ENCODE data around the gene MAGEC2.

MAGEC2 gene

GRCh38 chrX:142184756-142185602 lies 20.1 kb downstream of the MAGEC2 start:
- Histone ChIP-seq H3K4me3 (ENCODE audit: low read depth, low read length) (no peak overlapping the region), H3K9ac (ENCODE audit: low read depth, low read length) (no peak overlapping the region), H3K9me3 (ENCODE audit: control insufficient read depth, insufficient read depth, low read length) (no peaks in the 10 kb centered on the region), H3K27me3 (ENCODE audit: control insufficient read depth, insufficient read depth, low read length) (no peaks in the 10 kb centered on the region), H3K36me3 (ENCODE audit: control insufficient read depth, insufficient read depth, low read length) (no peaks in the 10 kb centered on the region), H3K4me1 (ENCODE audit: control insufficient read depth, insufficient read depth, low read length) (no peaks in the 10 kb centered on the region)

GRCh38 chrX:142156567-142156966 lies 48.5 kb downstream of the MAGEC2 start:
- no peaks in the 10 kb centered on the region for H3K4me1 ChIP-seq (ENCODE audit: control insufficient read depth, insufficient read depth, low read length)
- no peaks in the 10 kb centered on the region for H3K9me3 ChIP-seq (ENCODE audit: control insufficient read depth, insufficient read depth, low read length)
- no peaks in the 10 kb centered on the region for H3K27me3 ChIP-seq (ENCODE audit: control insufficient read depth, insufficient read depth, low read length)
- H3K4me3 ChIP-seq (ENCODE audit: low read depth, low read length) = peak overlapping the region; percentile 49
- H3K9ac ChIP-seq (ENCODE audit: low read depth, low read length) = no peak overlapping the region
- no peaks in the 10 kb centered on the region for H3K36me3 ChIP-seq (ENCODE audit: control insufficient read depth, insufficient read depth, low read length)

Data from iPS-15b (cell line).